Mesendoderm (in vitro differentiated cells): ENCODE data around the gene PSMG4.

Source experiments
- DNase-seq: peaks from one replicate; pipeline ENCODE4 v3.0.0; 2013
- H2AK5ac ChIP-seq: 2 replicates; pipeline ENCODE4 v1.6.1; 2013; ENCODE audit warnings: low read length, inconsistent platforms
- H2BK120ac ChIP-seq: 2 replicates; pipeline ENCODE4 v1.6.1; 2013; ENCODE audit warnings: low read depth, mild to moderate bottlenecking, low read length, moderate library complexity, mixed read lengths
- H2BK15ac ChIP-seq: replicated peaks from 2 replicates; pipeline ENCODE4 v1.6.1; 2013; ENCODE audit warnings: low read depth, mild to moderate bottlenecking, moderate library complexity
- H2BK5ac ChIP-seq: 2 replicates; pipeline ENCODE4 v1.6.1; 2013; ENCODE audit warnings: low read length, inconsistent platforms
- H3K18ac ChIP-seq: 2 replicates; pipeline ENCODE4 v1.6.1; 2013; ENCODE audit warnings: mild to moderate bottlenecking, low read length, mixed read lengths
- H3K23ac ChIP-seq: one replicate; pipeline ENCODE4 v1.6.1; 2013; ENCODE audit warnings: low read length
- H3K27ac ChIP-seq: 2 replicates; pipeline ENCODE4 v1.5.1; 2013; ENCODE audit warnings: low read depth, mild to moderate bottlenecking, inconsistent platforms, low read length, moderate library complexity
- H3K27me3 ChIP-seq: 2 replicates; pipeline ENCODE4 v1.6.1; 2013; ENCODE audit warnings: low read length, control low read depth, mild to moderate bottlenecking, inconsistent platforms; ENCODE audit not compliant: insufficient read depth, poor library complexity
- H3K36me3 ChIP-seq: 2 replicates; pipeline ENCODE4 v1.6.1; 2013; ENCODE audit warnings: low read length, inconsistent platforms; ENCODE audit not compliant: control insufficient read depth, insufficient read depth
- H3K4ac ChIP-seq: one replicate; pipeline ENCODE4 v1.6.1; 2013; ENCODE audit warnings: low read depth, mild to moderate bottlenecking, low read length, moderate library complexity
- H3K4me1 ChIP-seq: 2 replicates; pipeline ENCODE4 v1.6.1; 2013; ENCODE audit warnings: low read depth, low read length, inconsistent platforms; ENCODE audit not compliant: control insufficient read depth
- H3K4me2 ChIP-seq: 2 replicates; pipeline ENCODE4 v1.6.1; 2013; ENCODE audit warnings: low read length
- H3K4me3 ChIP-seq: 2 replicates; pipeline ENCODE4 v1.5.1; 2013; ENCODE audit warnings: mild to moderate bottlenecking, low read length
- H3K56ac ChIP-seq: one replicate; pipeline ENCODE4 v1.6.1; 2013; ENCODE audit warnings: low read length
- H3K79me1 ChIP-seq: 2 replicates; pipeline ENCODE4 v1.6.1; 2013; ENCODE audit warnings: low read length, inconsistent platforms
- H3K79me2 ChIP-seq: 2 replicates; pipeline ENCODE4 v1.6.1; 2013; ENCODE audit warnings: mild to moderate bottlenecking, low read length; ENCODE audit not compliant: control insufficient read depth, insufficient read depth
- H3K9ac ChIP-seq: 2 replicates; pipeline ENCODE4 v1.6.1; 2013; ENCODE audit warnings: low read length, inconsistent platforms
- H4K5ac ChIP-seq: one replicate; pipeline ENCODE4 v1.6.1; 2013; ENCODE audit warnings: low read length
- H4K8ac ChIP-seq: one replicate; pipeline ENCODE4 v1.6.1; 2013; ENCODE audit warnings: low read depth, mild to moderate bottlenecking, control low read depth, low read length, moderate library complexity
- WGBS: extraction: QIAGEN DNeasy Blood & Tissue Kit; methylation state at CpG from one replicate; pipeline ENCODE4 v1.1.7; 2013; ENCODE audit warnings: low lambda C conversion rate, missing lambda C conversion rate; ENCODE audit not compliant: insufficient coverage; ENCODE audit errors: extremely low coverage; 5-methylcytosine and 5-hydroxymethylcytosine counted together

PSMG4 gene

GRCh38 chr6:3287976-3288707, 29.4 kb downstream of the PSMG4 start:
- H3K4me1 ChIP-seq, result no peaks in the 10 kb centered on the region
- H3K4me2 ChIP-seq, result no peak overlapping the region
- H3K36me3 ChIP-seq, result no peaks in the 10 kb centered on the region
- WGBS, result no CpG with 5 or more reads among the region's 17 CpGs
- no peak overlapping the region for H3K4me3 ChIP-seq
- no peak overlapping the region for H4K5ac ChIP-seq
- DNase-seq, result no peak
- no peak overlapping the region for H2BK15ac ChIP-seq
- H3K23ac ChIP-seq, result no peak overlapping the region
- H3K27me3 ChIP-seq, result no peaks in the 10 kb centered on the region
- no peaks in the 10 kb centered on the region for H3K79me1 ChIP-seq
- no peak overlapping the region for H3K18ac ChIP-seq
- H2BK120ac ChIP-seq, result no peak overlapping the region
- no peak overlapping the region for H4K8ac ChIP-seq
- no peak overlapping the region for H2BK5ac ChIP-seq
- H3K56ac ChIP-seq, result no peak overlapping the region
- H2AK5ac ChIP-seq, result no peak overlapping the region
- no peak overlapping the region for H3K9ac ChIP-seq
- no peak overlapping the region for H3K4ac ChIP-seq
- no peaks in the 10 kb centered on the region for H3K79me2 ChIP-seq
- H3K27ac ChIP-seq, result no peak overlapping the region

DNA sequence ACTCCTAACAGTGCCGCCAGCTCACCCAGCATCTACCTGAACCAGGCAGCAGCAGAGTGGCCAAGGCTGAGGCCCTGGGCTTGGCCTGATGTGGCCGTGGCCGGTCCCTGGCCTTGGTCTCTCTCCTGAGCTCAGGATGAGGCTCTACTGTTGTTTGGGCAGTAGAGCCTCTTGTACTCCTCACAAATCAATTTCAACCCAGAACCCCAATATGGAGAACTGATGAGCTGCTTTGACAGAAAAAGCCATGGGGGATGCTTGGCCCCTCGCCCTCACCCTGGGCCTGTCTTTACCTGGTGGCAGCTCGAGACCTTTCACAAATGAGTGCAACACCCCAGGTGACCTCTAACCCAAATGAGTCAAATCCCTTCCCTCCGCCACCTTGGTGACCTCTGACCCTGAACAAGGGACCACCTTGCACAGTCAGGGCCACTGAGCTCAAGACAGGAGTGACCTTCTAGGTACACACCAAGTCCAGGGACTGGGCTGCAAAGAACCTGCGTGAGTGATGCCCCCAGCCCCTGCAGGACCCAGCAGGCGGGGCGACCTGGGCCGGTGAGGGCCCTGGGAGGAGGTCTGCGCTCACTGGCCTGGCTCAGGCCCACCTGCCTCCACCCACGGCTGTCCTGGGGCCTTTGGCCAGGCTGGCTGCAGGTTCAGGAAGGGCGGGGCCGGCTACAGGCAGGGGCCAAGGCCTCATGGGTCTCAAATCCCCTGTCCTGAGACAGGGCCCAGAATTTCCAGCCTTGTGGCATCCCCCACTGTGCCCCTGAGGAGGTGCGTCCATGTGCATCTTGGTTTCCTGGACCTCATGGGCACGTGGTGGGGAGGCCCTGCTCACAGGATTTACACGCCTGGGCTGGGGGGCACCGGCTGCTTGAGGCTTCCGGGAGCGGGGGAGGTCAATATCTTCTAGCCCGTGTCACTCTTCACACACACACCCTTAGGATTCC, 30.2 kb downstream of the PSMG4 start:
- H2AK5ac ChIP-seq, result no peak overlapping the region
- no peak overlapping the region for H2BK5ac ChIP-seq
- no peak overlapping the region for H4K5ac ChIP-seq
- no CpG with 5 or more reads among the region's 21 CpGs for WGBS
- no peaks in the 10 kb centered on the region for H3K79me1 ChIP-seq
- no peak overlapping the region for H2BK15ac ChIP-seq
- H3K27ac ChIP-seq, result no peak overlapping the region
- H3K56ac ChIP-seq, result no peak overlapping the region
- no peaks in the 10 kb centered on the region for H3K27me3 ChIP-seq
- no peak for DNase-seq
- no peaks in the 10 kb centered on the region for H3K36me3 ChIP-seq
- H3K4me1 ChIP-seq, result no peaks in the 10 kb centered on the region
- no peak overlapping the region for H3K9ac ChIP-seq
- H3K18ac ChIP-seq, result no peak overlapping the region
- H3K4ac ChIP-seq, result no peak overlapping the region
- H4K8ac ChIP-seq, result no peak overlapping the region
- no peaks in the 10 kb centered on the region for H3K79me2 ChIP-seq
- H3K4me2 ChIP-seq, result no peak overlapping the region
- no peak overlapping the region for H3K23ac ChIP-seq
- H3K4me3 ChIP-seq, result no peak overlapping the region
- H2BK120ac ChIP-seq, result no peak overlapping the region

DNA sequence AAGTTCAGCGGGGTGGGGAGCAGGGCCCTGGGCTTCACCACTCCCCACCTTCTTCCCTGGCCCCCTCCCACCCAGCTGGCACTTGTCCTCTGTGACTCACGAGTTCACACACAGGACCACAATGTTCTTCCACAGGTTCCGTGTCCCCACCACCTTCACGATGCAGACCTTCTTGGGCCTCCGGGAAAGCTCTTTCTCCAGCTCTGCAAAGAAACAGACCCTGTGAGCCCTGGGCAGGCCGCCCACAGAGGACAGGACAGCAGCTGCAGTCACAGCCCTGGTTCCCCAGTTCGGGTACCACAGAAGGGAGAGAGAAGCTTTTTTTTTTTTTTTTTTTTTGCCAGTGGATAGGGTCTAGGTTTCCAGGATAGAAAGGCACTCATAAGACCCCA, 30.9 kb downstream of the PSMG4 start:
- Histone ChIP-seq H3K23ac (no peak overlapping the region), H2BK120ac (no peak overlapping the region), H3K4me1 (no peaks in the 10 kb centered on the region), H2BK15ac (no peak overlapping the region), H3K36me3 (no peaks in the 10 kb centered on the region), H3K4ac (no peak overlapping the region), H2AK5ac (no peak overlapping the region), H3K27me3 (no peaks in the 10 kb centered on the region), H4K8ac (no peak overlapping the region), H2BK5ac (no peak overlapping the region), H4K5ac (no peak overlapping the region), H3K79me2 (no peaks in the 10 kb centered on the region), H3K4me3 (no peak overlapping the region), H3K56ac (no peak overlapping the region), H3K27ac (no peak overlapping the region), H3K18ac (no peak overlapping the region), H3K79me1 (no peaks in the 10 kb centered on the region), H3K4me2 (no peak overlapping the region), H3K9ac (no peak overlapping the region)
- no CpG with 5 or more reads among the region's 7 CpGs for WGBS
- DNase-seq, result no peak

DNA sequence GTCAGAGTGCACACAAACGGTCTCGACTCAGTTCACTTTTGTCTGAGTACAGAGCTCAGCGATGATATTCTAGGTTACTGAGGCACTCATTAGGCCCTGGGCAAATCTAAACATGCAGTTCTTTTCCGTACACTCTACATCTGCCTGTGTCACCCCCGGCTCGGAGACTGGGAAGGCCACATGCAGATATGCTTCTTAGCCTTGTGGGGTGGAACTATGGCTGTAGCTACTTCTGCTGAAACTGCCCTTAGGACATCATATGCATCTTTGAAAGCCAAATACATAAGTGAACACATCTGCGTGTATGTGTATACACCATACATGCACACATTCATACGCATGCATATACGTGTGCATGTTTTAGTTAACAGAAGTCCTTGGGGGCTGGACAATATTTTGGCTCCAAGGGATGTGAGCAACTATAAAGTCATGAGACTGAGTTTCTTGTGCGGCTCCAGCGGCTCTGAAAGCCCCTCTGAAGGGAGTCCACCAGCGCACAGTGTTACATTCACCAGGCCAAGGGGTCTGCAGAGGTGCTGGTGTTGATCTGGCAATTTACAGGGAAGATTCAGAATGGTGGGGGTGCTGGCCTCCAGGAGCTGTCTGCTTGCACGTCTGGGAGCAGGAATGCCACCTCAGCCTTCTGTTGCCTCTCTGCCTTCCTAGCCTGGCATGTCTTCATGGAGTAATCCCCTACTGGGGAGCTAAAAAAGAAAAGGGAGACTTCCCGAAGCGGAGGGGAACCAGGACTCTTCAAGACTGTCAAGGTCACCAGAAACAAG, 31.6 kb downstream of the PSMG4 start:
- H4K8ac ChIP-seq, result no peak overlapping the region
- no CpG with 5 or more reads among the region's 15 CpGs for WGBS
- H3K36me3 ChIP-seq, result no peaks in the 10 kb centered on the region

DNA sequence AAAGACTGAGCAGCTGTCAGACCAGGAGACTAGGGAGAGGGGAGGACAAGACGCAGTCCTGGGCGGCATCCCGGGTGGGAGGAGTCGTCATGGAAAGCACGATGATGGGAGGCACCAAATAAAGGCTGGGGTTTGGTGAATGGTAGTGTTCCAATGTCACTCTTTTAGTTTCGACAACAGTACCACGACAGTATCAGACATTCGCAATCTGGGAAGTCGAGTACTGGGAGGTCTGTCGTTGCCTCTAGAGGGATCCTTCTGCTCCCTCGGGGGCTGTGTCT, 32.1 kb downstream of the PSMG4 start:
- no peak for DNase-seq
- no peak overlapping the region for H3K18ac ChIP-seq
- H3K27me3 ChIP-seq, result no peaks in the 10 kb centered on the region
- H3K4me3 ChIP-seq, result no peak overlapping the region
- H4K5ac ChIP-seq, result no peak overlapping the region
- H3K79me2 ChIP-seq, result no peaks in the 10 kb centered on the region
- H2BK15ac ChIP-seq, result no peak overlapping the region
- no peak overlapping the region for H2BK120ac ChIP-seq
- no peak overlapping the region for H4K8ac ChIP-seq
- H3K36me3 ChIP-seq, result no peaks in the 10 kb centered on the region
- H3K4me2 ChIP-seq, result no peak overlapping the region
- no peak overlapping the region for H3K56ac ChIP-seq
- no peak overlapping the region for H3K9ac ChIP-seq
- H2AK5ac ChIP-seq, result no peak overlapping the region
- no peak overlapping the region for H3K23ac ChIP-seq
- H3K4ac ChIP-seq, result no peak overlapping the region
- WGBS, result no CpG with 5 or more reads among the region's 11 CpGs
- no peaks in the 10 kb centered on the region for H3K79me1 ChIP-seq
- no peaks in the 10 kb centered on the region for H3K4me1 ChIP-seq
- H2BK5ac ChIP-seq, result no peak overlapping the region
- H3K27ac ChIP-seq, result no peak overlapping the region

More for the DNA sequence above, 31.6 kb downstream of the PSMG4 start:
- no peak overlapping the region for H2AK5ac ChIP-seq
- H3K4ac ChIP-seq, result no peak overlapping the region
- H2BK5ac ChIP-seq, result no peak overlapping the region
- no peak overlapping the region for H3K4me2 ChIP-seq
- H3K27ac ChIP-seq, result no peak overlapping the region
- no peak overlapping the region for H2BK120ac ChIP-seq
- no peaks in the 10 kb centered on the region for H3K4me1 ChIP-seq
- no peak overlapping the region for H4K5ac ChIP-seq
- H3K23ac ChIP-seq, result no peak overlapping the region
- no peak overlapping the region for H3K4me3 ChIP-seq
- H3K27me3 ChIP-seq, result no peaks in the 10 kb centered on the region
- no peak overlapping the region for H3K56ac ChIP-seq
- H2BK15ac ChIP-seq, result no peak overlapping the region
- H3K79me1 ChIP-seq, result no peaks in the 10 kb centered on the region
- H3K9ac ChIP-seq, result no peak overlapping the region
- H3K18ac ChIP-seq, result no peak overlapping the region
- no peak for DNase-seq
- no peaks in the 10 kb centered on the region for H3K79me2 ChIP-seq
